Thyroid gland (tissue), 4 donors: ENCODE results near the gene FAM89B. TPM values are rescaled to one million over a fixed set of nuclear protein-coding genes. Genes with fewer than 3 reads are reported as not detected.

Source experiments
- DNase-seq, 2 donors: peaks; one replicate each; pipeline ENCODE4 v3.0.0-alpha.2; 2019
- H3K27ac ChIP-seq, 3 donors: fragments of 200-600 bp; sonication (generic); 1 replicate in 2 of 3; 2 replicates in 1 of 3; pipeline ENCODE4 v1.5.1; 2016 to 2019; ENCODE audit warnings: mild to moderate bottlenecking in 1 of 3, moderate library complexity in 1 of 3
- H3K27me3 ChIP-seq: fragments of 200-600 bp; sonication (generic); one replicate; pipeline ENCODE4 v1.5.1; 2019
- H3K36me3 ChIP-seq, 2 donors: fragments of 200-600 bp; sonication (generic); one replicate each; pipeline ENCODE4 v1.5.1; 2016 to 2019
- H3K4me1 ChIP-seq, 2 donors: fragments of 200-600 bp; sonication (generic); one replicate each; pipeline ENCODE4 v1.5.1; 2017 to 2019
- H3K4me3 ChIP-seq, 3 donors: fragments of 200-600 bp; sonication (generic); replicated peaks in 1 of 3; 1 replicate in 2 of 3; 2 replicates in 1 of 3; pipeline ENCODE4 v1.5.1; 2016; ENCODE audit warnings: mild to moderate bottlenecking in 1 of 3
- H3K9me3 ChIP-seq: fragments of 200-600 bp; sonication (generic); one replicate; pipeline ENCODE4 v1.5.1; 2017
- POLR2A ChIP-seq, 2 donors: fragments of 450-650 bp; IDR thresholded peaks; one replicate each; pipeline ENCODE4 v1.6.1; 2017; ENCODE audit warnings: antibody characterized with exemption in 2 of 2, mild to moderate bottlenecking in 2 of 2, moderate library complexity in 1 of 2
- WGBS, 2 donors: methylation state at CpG; one replicate each; pipeline ENCODE4 v1.1.5; 2017; 5-methylcytosine and 5-hydroxymethylcytosine counted together
- intact Hi-C: fragments of 100-400 bp; cut with DNase I; formaldehyde crosslinking; loops from one replicate; pipeline ENCODE4 v1.15.1; 2023
- total RNA-seq, 4 donors: library from RNA; depleted of rRNA; stranded (reverse); fragments of >200 nt; gene quantifications; one replicate each; pipeline ENCODE4 v1.2.3, GENCODE V29; 2016
- TF ChIP-seq, protein P1 (sequence below), 6 experiments: fragments of 200-600 bp in 3 of 6; fragments of 450-650 bp in 3 of 6; sonication (generic) in 3 of 6; IDR thresholded peaks; one replicate each; pipeline ENCODE4 v1.5.1; 2016 to 2019; ENCODE audit warnings: antibody characterized with exemption in 6 of 6, mild to moderate bottlenecking in 2 of 6, inconsistent platforms in 1 of 6, moderate library complexity in 1 of 6

The FAM89B gene
- total RNA-seq, 4 donors from 2014 or later: 26.9 to 55.5 (median 43.2) TPM

DNA sequence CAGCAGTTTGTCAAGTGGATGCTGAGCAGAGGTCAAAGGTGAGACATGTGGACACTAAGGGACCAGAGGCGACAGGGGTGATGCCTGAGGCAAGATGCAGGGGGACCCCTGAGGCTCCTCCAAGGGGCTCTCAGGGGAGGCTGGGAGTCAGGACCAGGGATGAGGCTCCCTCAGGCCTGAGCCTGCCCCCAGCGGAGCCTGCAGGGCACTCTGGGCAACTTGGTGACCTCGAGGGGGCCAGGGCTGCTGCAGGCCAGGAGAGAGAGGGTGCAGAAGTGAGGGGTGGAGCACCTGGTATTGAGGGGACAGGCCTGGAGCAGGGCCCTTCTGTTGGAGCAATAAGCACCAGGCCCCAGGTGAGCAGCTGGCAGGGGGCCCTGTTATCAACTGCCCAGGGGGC, 9.6 kb downstream of the FAM89B start:
- no peak for DNase-seq
- Histone ChIP-seq H3K4me1 (peaks cover 0 to 21% of the 10 kb centered on the region in 2 donors), H3K27me3 (no peaks in the 10 kb centered on the region), H3K36me3 (peaks cover 3 to 5% of the 10 kb centered on the region in 2 donors), H3K27ac (no peak overlapping the region), H3K4me3 (no peak overlapping the region), H3K9me3 (no peaks in the 10 kb centered on the region)
- intact Hi-C loops: no loop called here
- WGBS, 2 donors: 84 to 92% methylated on average over 3 of the region's 3 CpGs
- TF ChIP-seq, protein P1, sequence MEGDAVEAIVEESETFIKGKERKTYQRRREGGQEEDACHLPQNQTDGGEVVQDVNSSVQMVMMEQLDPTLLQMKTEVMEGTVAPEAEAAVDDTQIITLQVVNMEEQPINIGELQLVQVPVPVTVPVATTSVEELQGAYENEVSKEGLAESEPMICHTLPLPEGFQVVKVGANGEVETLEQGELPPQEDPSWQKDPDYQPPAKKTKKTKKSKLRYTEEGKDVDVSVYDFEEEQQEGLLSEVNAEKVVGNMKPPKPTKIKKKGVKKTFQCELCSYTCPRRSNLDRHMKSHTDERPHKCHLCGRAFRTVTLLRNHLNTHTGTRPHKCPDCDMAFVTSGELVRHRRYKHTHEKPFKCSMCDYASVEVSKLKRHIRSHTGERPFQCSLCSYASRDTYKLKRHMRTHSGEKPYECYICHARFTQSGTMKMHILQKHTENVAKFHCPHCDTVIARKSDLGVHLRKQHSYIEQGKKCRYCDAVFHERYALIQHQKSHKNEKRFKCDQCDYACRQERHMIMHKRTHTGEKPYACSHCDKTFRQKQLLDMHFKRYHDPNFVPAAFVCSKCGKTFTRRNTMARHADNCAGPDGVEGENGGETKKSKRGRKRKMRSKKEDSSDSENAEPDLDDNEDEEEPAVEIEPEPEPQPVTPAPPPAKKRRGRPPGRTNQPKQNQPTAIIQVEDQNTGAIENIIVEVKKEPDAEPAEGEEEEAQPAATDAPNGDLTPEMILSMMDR (IDR thresholded peaks at IDR 0.05): no peak
- no peak for TF ChIP-seq POLR2A (IDR thresholded peaks at IDR 0.05)

DNA sequence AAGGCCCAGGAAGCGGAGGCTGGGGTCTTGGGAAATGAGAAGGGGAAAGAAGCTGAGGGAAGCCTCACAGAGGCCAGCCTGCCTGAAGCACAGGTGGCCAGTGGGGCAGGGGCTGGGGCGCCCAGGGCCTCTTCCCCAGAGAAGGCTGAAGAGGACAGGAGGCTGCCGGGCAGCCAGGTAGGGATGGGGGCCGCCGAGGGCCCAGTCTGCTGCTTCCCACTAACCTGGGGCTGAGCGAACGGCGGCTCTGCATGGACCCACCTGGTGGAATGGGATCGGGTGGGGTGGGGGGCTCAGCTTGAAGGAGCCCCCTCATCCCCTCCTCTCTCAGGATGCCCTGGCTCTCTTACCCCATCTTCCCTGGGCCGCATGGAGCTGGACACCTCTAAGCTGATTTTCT, 11.3 kb downstream of the FAM89B start:
- Histone ChIP-seq H3K36me3 (peaks cover 3 to 5% of the 10 kb centered on the region in 2 donors), H3K27ac (no peak overlapping the region), H3K4me1 (peaks cover 0 to 22% of the 10 kb centered on the region in 2 donors), H3K9me3 (no peaks in the 10 kb centered on the region), H3K4me3 (no peak overlapping the region), H3K27me3 (no peaks in the 10 kb centered on the region)
- 84 to 85% methylated on average over 7 to 9 of the region's 10 CpGs for WGBS, 2 donors
- TF ChIP-seq, protein P1 (IDR thresholded peaks at IDR 0.05): no peak
- no peak for TF ChIP-seq POLR2A (IDR thresholded peaks at IDR 0.05)
- no peak for DNase-seq
- intact Hi-C loops: no loop called here

DNA sequence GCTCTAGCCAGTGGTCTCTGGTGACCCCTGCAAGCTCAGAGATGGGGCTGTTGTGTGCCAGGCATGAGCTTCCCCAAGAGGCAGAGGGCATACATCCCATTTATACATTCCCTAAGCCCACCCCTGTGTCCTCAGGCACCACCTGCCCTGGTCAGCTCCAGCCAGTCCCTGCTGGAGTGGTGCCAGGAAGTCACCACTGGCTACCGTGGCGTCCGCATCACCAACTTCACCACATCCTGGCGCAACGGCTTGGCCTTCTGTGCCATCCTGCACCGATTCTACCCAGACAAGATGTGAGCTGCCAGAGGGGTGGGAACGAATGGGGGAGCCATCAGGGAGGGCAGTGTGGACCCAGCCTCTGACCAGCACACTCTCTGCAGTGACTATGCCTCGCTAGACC, 11.8 kb downstream of the FAM89B start:
- peaks cover 0 to 23% of the 10 kb centered on the region in 2 donors for H3K4me1 ChIP-seq
- no peak for DNase-seq
- TF ChIP-seq POLR2A (IDR thresholded peaks at IDR 0.05): no peak
- TF ChIP-seq, protein P1 (IDR thresholded peaks at IDR 0.05): no peak
- WGBS, 2 donors: 67 to 73% methylated on average over 2 to 5 of the region's 8 CpGs
- peaks cover 3 to 5% of the 10 kb centered on the region in 2 donors for H3K36me3 ChIP-seq
- H3K9me3 ChIP-seq: no peaks in the 10 kb centered on the region
- intact Hi-C loops: no loop called here
- H3K27ac ChIP-seq: no peak overlapping the region
- H3K27me3 ChIP-seq: no peaks in the 10 kb centered on the region
- no peak overlapping the region for H3K4me3 ChIP-seq

DNA sequence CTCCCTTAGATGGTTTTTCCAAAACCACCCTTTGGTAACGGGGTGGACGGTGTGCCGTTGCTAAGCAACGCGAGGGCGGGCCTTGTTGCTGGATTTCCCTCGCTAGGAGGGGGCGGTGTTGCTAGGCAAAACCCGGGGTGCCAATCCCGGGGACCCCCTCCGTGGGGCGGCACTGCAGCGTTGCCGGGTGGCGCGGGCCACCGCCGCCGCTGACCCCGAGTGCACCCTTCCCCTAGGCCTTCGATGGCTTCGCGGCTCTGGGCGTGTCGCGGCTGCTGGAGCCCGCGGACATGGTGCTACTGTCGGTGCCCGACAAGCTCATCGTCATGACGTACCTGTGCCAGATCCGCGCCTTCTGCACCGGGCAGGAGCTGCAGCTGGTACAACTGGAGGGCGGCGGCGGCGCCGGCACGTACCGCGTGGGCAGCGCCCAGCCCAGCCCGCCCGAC, 12.4 kb downstream of the FAM89B start:
- Histone ChIP-seq H3K27me3 (no peaks in the 10 kb centered on the region), H3K36me3 (peaks cover 3 to 5% of the 10 kb centered on the region in 2 donors), H3K4me3 (no peak overlapping the region), H3K27ac (no peak overlapping the region), H3K4me1 (peaks cover 0 to 23% of the 10 kb centered on the region in 2 donors), H3K9me3 (no peaks in the 10 kb centered on the region)
- 29% methylated on average over 9 to 33 of the region's 46 CpGs for WGBS, 2 donors
- intact Hi-C loops: no loop called here
- no peak for TF ChIP-seq POLR2A (IDR thresholded peaks at IDR 0.05)
- TF ChIP-seq, protein P1 (IDR thresholded peaks at IDR 0.05): no peak
- no peak for DNase-seq

DNA sequence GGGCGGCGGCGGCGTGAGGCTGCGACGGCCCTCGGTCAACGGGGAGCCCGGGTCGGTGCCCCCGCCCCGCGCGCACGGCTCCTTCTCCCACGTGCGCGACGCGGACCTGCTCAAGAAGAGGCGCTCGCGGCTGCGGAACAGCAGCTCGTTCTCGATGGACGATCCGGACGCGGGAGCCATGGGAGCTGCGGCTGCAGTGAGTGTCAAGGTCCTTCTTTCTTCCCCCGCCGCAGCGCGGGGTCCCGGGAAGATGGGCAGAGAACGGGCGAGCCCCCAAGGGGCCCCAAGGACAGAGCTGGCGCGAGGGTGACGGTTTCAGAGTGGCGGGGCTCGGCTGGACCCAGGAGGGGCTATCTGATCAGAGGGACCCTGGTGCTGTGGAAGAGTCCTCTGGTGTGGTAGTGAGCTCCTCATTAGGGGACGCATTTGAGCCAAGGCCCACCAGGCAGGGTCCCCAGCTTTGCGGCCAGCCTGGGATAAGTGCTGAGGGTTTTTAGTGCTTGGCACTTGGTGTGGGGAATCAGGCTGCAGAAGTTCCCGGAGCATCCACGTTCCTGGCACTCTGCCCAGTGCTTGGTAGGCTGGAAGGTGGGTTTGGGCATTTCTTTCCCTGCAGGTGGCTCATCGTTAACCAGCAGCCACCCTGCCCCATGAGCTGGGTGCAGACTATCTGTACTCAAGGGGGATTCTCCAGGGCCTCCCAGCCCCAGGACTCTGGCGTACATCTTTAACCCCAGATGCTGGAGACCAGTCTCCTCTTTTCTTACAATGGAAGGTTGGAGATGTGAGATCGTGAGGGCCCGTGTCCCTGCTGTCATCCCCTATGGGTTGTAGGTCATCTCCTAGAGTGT, 13.3 kb downstream of the FAM89B start:
- 51 to 73% methylated on average over 6 to 24 of the region's 51 CpGs for WGBS, 2 donors
- intact Hi-C loops: no loop called here
- no peak overlapping the region for H3K27ac ChIP-seq

More for the DNA sequence above, 13.3 kb downstream of the FAM89B start:
- Histone ChIP-seq H3K27me3 (no peaks in the 10 kb centered on the region), H3K4me3 (no peak overlapping the region), H3K9me3 (no peaks in the 10 kb centered on the region), H3K36me3 (peaks cover 0 to under 1% of the 10 kb centered on the region in 2 donors), H3K4me1 (peaks cover 0 to 23% of the 10 kb centered on the region in 2 donors)
- TF ChIP-seq, protein P1 (IDR thresholded peaks at IDR 0.05): no peak
- no peak for TF ChIP-seq POLR2A (IDR thresholded peaks at IDR 0.05)
- no peak for DNase-seq
